Amniotic stem cell (primary cell): Measurements from ENCODE around the gene CCNG2.

ENCODE experiments used
- DNase-seq: peaks from one replicate; lab custom pipeline; 2025; lab: John Stamatoyannopoulos, UW

Gene CCNG2

DNA sequence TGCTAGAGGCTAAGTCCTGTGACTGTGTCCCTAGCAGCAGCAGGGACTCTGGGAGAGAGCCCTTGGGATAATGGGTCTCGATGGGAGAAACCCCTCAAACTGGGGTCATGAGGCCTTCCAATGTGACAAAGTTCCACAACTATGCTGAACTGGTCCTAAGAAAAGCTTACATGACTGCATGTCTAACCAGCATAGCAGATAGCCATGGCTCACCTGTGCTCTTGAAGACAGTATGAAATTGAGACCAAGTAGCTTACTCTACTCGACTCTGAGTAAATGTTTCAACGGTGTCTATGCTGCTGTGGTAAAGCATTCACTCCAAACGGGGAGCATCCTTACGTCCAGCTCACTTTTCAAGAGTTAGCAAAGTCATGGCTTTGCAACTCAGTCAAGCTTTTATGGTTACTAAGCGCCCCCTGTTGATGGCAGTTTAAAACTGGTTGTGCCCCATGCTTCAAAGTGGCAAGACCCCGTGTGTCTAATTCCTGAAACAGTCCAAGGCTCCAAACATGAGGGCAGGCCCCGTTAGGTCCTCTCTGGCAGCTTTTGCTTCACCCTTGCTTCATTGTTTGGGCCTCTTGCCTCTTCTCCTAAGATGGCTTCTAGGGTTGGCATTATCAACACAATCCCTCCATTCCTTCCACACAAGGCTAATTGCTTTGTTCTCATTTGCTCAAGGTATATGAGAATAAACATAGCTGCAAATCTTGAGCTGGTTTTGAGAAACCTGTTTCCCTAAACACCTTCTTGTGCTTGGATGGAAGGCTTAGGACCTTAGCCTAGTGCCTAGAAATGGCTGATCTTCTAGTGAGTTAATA, 46.6 kb downstream of the CCNG2 start:
- peak; percentile 76 for DNase-seq

- DNase-seq, result no peak
Observed at GRCh38 chr4:77204621-77205020, 47.6 kb downstream of the CCNG2 start.

GRCh38 chr4:77209012-77209411, 52.0 kb downstream of the CCNG2 start:
- no peak for DNase-seq

GRCh38 chr4:77209936-77210335, 52.9 kb downstream of the CCNG2 start:
- no peak for DNase-seq

GRCh38 chr4:77215107-77215506, 58.1 kb downstream of the CCNG2 start:
- no peak for DNase-seq

DNA sequence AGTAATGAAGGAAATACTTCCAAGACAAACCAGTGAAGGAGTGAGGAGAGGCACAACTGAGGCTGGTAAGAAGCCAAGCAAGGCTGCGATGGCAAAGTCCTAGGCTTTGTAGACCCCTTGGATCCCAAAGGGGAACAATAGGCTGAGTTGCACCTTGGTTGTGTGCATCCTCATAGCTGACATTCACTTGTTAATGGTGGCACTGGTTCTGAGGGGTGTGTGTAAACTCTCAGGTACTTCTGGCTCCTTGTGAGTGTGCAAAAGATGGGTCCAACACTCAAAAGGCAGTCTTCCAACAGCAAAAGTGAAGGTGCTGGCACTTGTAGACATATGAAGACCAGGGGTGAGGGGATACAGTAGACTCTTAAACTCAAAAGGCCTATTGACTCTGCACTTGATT, 60.5 kb downstream of the CCNG2 start:
- no peak for DNase-seq

GRCh38 chr4:77219266-77219665, 62.3 kb downstream of the CCNG2 start:
- DNase-seq, result no peak
